Measurements from ENCODE around the gene UBXN7.
"Not testable (repeated sequence)": the region's sequence is repeated elsewhere in the genome, so short reads cannot be mapped to it uniquely, and the experiment has no call there.

Gene UBXN7

GRCh38 chr3:196354132-196354531 lies 78.1 kb downstream of the UBXN7 start:
- DNase-seq = no peak

- no peak for DNase-seq
Observed at GRCh38 chr3:196351541-196351940, 80.7 kb downstream of the UBXN7 start.

GRCh38 chr3:196350067-196350466 lies 82.2 kb downstream of the UBXN7 start:
- DNase-seq = no peak

- DNase-seq = no peak
Observed at GRCh38 chr3:196348698-196349097, 83.5 kb downstream of the UBXN7 start.

GRCh38 chr3:196344663-196345062 lies 87.6 kb downstream of the UBXN7 start:
- DNase-seq = no peak

GRCh38 chr3:196343917-196344316 lies 88.3 kb downstream of the UBXN7 start:
- DNase-seq = not testable (repeated sequence)

- no peak for DNase-seq
Observed at GRCh38 chr3:196341137-196341536, 91.1 kb downstream of the UBXN7 start.

GRCh38 chr3:196340466-196340865 lies 91.8 kb downstream of the UBXN7 start:
- no peak for DNase-seq

GRCh38 chr3:196339493-196340254 lies 92.6 kb downstream of the UBXN7 start:
- no peak for DNase-seq

GRCh38 chr3:196339044-196339443 lies 93.2 kb downstream of the UBXN7 start:
- no peak for DNase-seq

GRCh38 chr3:196336319-196337145 lies 95.7 kb downstream of the UBXN7 start:
- no peak for DNase-seq

- no peak for DNase-seq
Observed at GRCh38 chr3:196335503-196335948, 96.7 kb downstream of the UBXN7 start.

- DNase-seq = no peak
Observed at GRCh38 chr3:196334982-196335381, 97.2 kb downstream of the UBXN7 start.

GRCh38 chr3:196332168-196332567 lies 100.1 kb downstream of the UBXN7 start:
- DNase-seq = no peak

- no peak for DNase-seq
Observed at GRCh38 chr3:196327405-196327804, 104.8 kb downstream of the UBXN7 start.

GRCh38 chr3:196326936-196327335 lies 105.3 kb downstream of the UBXN7 start:
- DNase-seq = no peak

GRCh38 chr3:196323691-196324090 lies 108.5 kb downstream of the UBXN7 start:
- no peak for DNase-seq

- DNase-seq = no peak
Observed at GRCh38 chr3:196323016-196323415, 109.2 kb downstream of the UBXN7 start.

GRCh38 chr3:196321162-196321561 lies 111.1 kb downstream of the UBXN7 start:
- DNase-seq = no peak

- no peak for DNase-seq
Observed at GRCh38 chr3:196320137-196320536, 112.1 kb downstream of the UBXN7 start.

- DNase-seq = peak; percentile 95
Observed at GRCh38 chr3:196317687-196318467, 114.3 kb downstream of the UBXN7 start, which contains the start of gene DYNLT2B. Gene DYNLT2B (minus strand): TSS chr3:196318240. CDS start chr3:196318152, 88 bp downstream.

- DNase-seq = not testable (repeated sequence)
Observed at GRCh38 chr3:196316799-196317686, 115.2 kb downstream of the UBXN7 start.

Measured in NCI-H345 (cell line).